ENCODE data around the gene PIM3.

The PIM3 gene

GRCh38 chr22:49995041-49995360, 34.4 kb downstream of the PIM3 start:
- no peak overlapping the region for H3K4me3 ChIP-seq (ENCODE audit: low read depth, low read length)
- no peak for TF ChIP-seq CTCF (IDR thresholded peaks at IDR 0.05; ENCODE audit: low read depth, low read length)
- no peak for TF ChIP-seq POLR2A (IDR thresholded peaks at IDR 0.05; ENCODE audit: extremely low read depth, insufficient read length)
- no peak for TF ChIP-seq MYC (IDR thresholded peaks at IDR 0.05; ENCODE audit: low read depth, low read length)
- TF ChIP-seq MAX (IDR thresholded peaks at IDR 0.05; ENCODE audit: low read depth, low read length), result no peak
- no peak for DNase-seq (ENCODE audit: low read depth)

- H3K4me3 ChIP-seq (ENCODE audit: low read depth, low read length), result no peak overlapping the region
- TF ChIP-seq MYC (IDR thresholded peaks at IDR 0.05; ENCODE audit: low read depth, low read length), result no peak
- no peak for TF ChIP-seq MAX (IDR thresholded peaks at IDR 0.05; ENCODE audit: low read depth, low read length)
- TF ChIP-seq POLR2A (IDR thresholded peaks at IDR 0.05; ENCODE audit: extremely low read depth, insufficient read length), result no peak
- no peak for TF ChIP-seq CTCF (IDR thresholded peaks at IDR 0.05; ENCODE audit: low read depth, low read length)
- no peak for DNase-seq (ENCODE audit: low read depth)
Measured at GRCh38 chr22:49995361-49996118, 35.0 kb downstream of the PIM3 start.

- no peak for TF ChIP-seq MYC (IDR thresholded peaks at IDR 0.05; ENCODE audit: low read depth, low read length)
- no peak for TF ChIP-seq CTCF (IDR thresholded peaks at IDR 0.05; ENCODE audit: low read depth, low read length)
- no peak for TF ChIP-seq POLR2A (IDR thresholded peaks at IDR 0.05; ENCODE audit: extremely low read depth, insufficient read length)
- TF ChIP-seq MAX (IDR thresholded peaks at IDR 0.05; ENCODE audit: low read depth, low read length), result no peak
- no peak overlapping the region for H3K4me3 ChIP-seq (ENCODE audit: low read depth, low read length)
- no peak for DNase-seq (ENCODE audit: low read depth)
Measured at GRCh38 chr22:49996119-49996517, 35.5 kb downstream of the PIM3 start.

GRCh38 chr22:49996518-49997250, 36.1 kb downstream of the PIM3 start:
- TF ChIP-seq POLR2A (IDR thresholded peaks at IDR 0.05; ENCODE audit: extremely low read depth, insufficient read length) (no peak), CTCF (IDR thresholded peaks at IDR 0.05; ENCODE audit: low read depth, low read length) (no peak), MAX (IDR thresholded peaks at IDR 0.05; ENCODE audit: low read depth, low read length) (no peak), MYC (IDR thresholded peaks at IDR 0.05; ENCODE audit: low read depth, low read length) (no peak)
- H3K4me3 ChIP-seq (ENCODE audit: low read depth, low read length), result no peak overlapping the region
- DNase-seq (ENCODE audit: low read depth), result no peak

- no peak for DNase-seq (ENCODE audit: low read depth)
- H3K4me3 ChIP-seq (ENCODE audit: low read depth, low read length), result no peak overlapping the region
- TF ChIP-seq POLR2A (IDR thresholded peaks at IDR 0.05; ENCODE audit: extremely low read depth, insufficient read length), result no peak
- TF ChIP-seq CTCF (IDR thresholded peaks at IDR 0.05; ENCODE audit: low read depth, low read length), result no peak
- TF ChIP-seq MAX (IDR thresholded peaks at IDR 0.05; ENCODE audit: low read depth, low read length), result no peak
- no peak for TF ChIP-seq MYC (IDR thresholded peaks at IDR 0.05; ENCODE audit: low read depth, low read length)
Measured at GRCh38 chr22:49997251-49997599, 36.7 kb downstream of the PIM3 start.

Measured in NB4 (cell line).